Activated CD4-positive, alpha-beta T cell treated with anti-CD3 and anti-CD28 coated beads, Interleukin-2, amount 50 U/mL, for 4 hours (primary cell): ENCODE results near the gene SLC23A2.
"Not testable (repeated sequence)": the region's sequence is repeated elsewhere in the genome, so short reads cannot be mapped to it uniquely, and the experiment has no call there.

Source experiments
- DNase-seq, 2 experiments: peaks; one replicate each; pipeline ENCODE4 v3.0.0-alpha.2; 2020

The SLC23A2 gene

GRCh38 chr20:4871486-4871885, 129.8 kb downstream of the SLC23A2 start:
- no peak for DNase-seq

- no peak for DNase-seq
Observed at GRCh38 chr20:4870906-4871305, 130.4 kb downstream of the SLC23A2 start.

- no peak for DNase-seq
Observed at GRCh38 chr20:4869290-4870193, 131.8 kb downstream of the SLC23A2 start.

GRCh38 chr20:4867051-4867450, 134.3 kb downstream of the SLC23A2 start:
- DNase-seq, result no peak

- no peak for DNase-seq
Observed at GRCh38 chr20:4866429-4866828, 134.9 kb downstream of the SLC23A2 start.

- no peak for DNase-seq
Observed at GRCh38 chr20:4864311-4864752, 137.0 kb downstream of the SLC23A2 start.

GRCh38 chr20:4862661-4863060, 138.6 kb downstream of the SLC23A2 start:
- DNase-seq, result no peak

GRCh38 chr20:4861961-4862360, 139.3 kb downstream of the SLC23A2 start:
- DNase-seq, result no peak

GRCh38 chr20:4858000-4858399, 143.3 kb downstream of the SLC23A2 start:
- no peak for DNase-seq

GRCh38 chr20:4856022-4856755, 145.1 kb downstream of the SLC23A2 start:
- DNase-seq, result no peak

GRCh38 chr20:4855555-4855954, 145.8 kb downstream of the SLC23A2 start:
- no peak for DNase-seq

- DNase-seq, result no peak
Observed at GRCh38 chr20:4855097-4855496, 146.2 kb downstream of the SLC23A2 start.

GRCh38 chr20:4854561-4854901, 146.8 kb downstream of the SLC23A2 start:
- DNase-seq, result no peak

- no peak for DNase-seq
Observed at GRCh38 chr20:4853757-4854560, 147.4 kb downstream of the SLC23A2 start.

- DNase-seq, result no peak
Observed at GRCh38 chr20:4853004-4853403, 148.3 kb downstream of the SLC23A2 start.

- no peak for DNase-seq
Observed at GRCh38 chr20:4850960-4851359, 150.3 kb downstream of the SLC23A2 start.

- not testable (repeated sequence) for DNase-seq
Observed at GRCh38 chr20:4848829-4849228, 152.5 kb downstream of the SLC23A2 start.

- no peak for DNase-seq
Observed at GRCh38 chr20:4848041-4848440, 153.3 kb downstream of the SLC23A2 start.

GRCh38 chr20:4846821-4847220, 154.5 kb downstream of the SLC23A2 start:
- DNase-seq, result no peak

GRCh38 chr20:4844751-4845465, 156.4 kb downstream of the SLC23A2 start:
- DNase-seq, result no peak

GRCh38 chr20:4844325-4844724, 157.0 kb downstream of the SLC23A2 start:
- DNase-seq, result no peak

GRCh38 chr20:4840801-4841200, 160.5 kb downstream of the SLC23A2 start:
- DNase-seq, result no peak

- no peak for DNase-seq
Observed at GRCh38 chr20:4838526-4838925, 162.8 kb downstream of the SLC23A2 start.
